Measurements from ENCODE around the gene SLC19A1.

SLC19A1 gene

GRCh38 chr21:45576838-45577737 lies 34.8 kb upstream of the SLC19A1 start:
- TF ChIP-seq CTCF (IDR thresholded peaks at IDR 0.05; ENCODE audit: low read depth, low read length), result no peak
- no peak for DNase-seq (ENCODE audit: low read depth in 2 of 2)
- no peak overlapping the region for H3K4me3 ChIP-seq (replicated peaks in 1 of 2; ENCODE audit: low read depth in 2 of 2, low read length in 2 of 2)

- no peak overlapping the region for H3K4me3 ChIP-seq (replicated peaks in 1 of 2; ENCODE audit: low read depth in 2 of 2, low read length in 2 of 2)
- TF ChIP-seq CTCF (IDR thresholded peaks at IDR 0.05; ENCODE audit: low read depth, low read length), result no peak
- no peak for DNase-seq (ENCODE audit: low read depth in 2 of 2)
These were observed 34.0 kb upstream of the SLC19A1 start for GRCh38 chr21:45575993-45576837.

- DNase-seq (ENCODE audit: low read depth in 2 of 2), result no peak
- no peak overlapping the region for H3K4me3 ChIP-seq (replicated peaks in 1 of 2; ENCODE audit: low read depth in 2 of 2, low read length in 2 of 2)
- no peak for TF ChIP-seq CTCF (IDR thresholded peaks at IDR 0.05; ENCODE audit: low read depth, low read length)
These were observed 33.2 kb upstream of the SLC19A1 start for GRCh38 chr21:45575304-45575992.

GRCh38 chr21:45574691-45575090 lies 32.5 kb upstream of the SLC19A1 start:
- no peak for DNase-seq (ENCODE audit: low read depth in 2 of 2)
- H3K4me3 ChIP-seq (replicated peaks in 1 of 2; ENCODE audit: low read depth in 2 of 2, low read length in 2 of 2), result no peak overlapping the region
- no peak for TF ChIP-seq CTCF (IDR thresholded peaks at IDR 0.05; ENCODE audit: low read depth, low read length)

GRCh38 chr21:45574081-45574501 lies 31.9 kb upstream of the SLC19A1 start:
- no peak for TF ChIP-seq CTCF (IDR thresholded peaks at IDR 0.05; ENCODE audit: low read depth, low read length)
- DNase-seq (ENCODE audit: low read depth in 2 of 2), result no peak
- H3K4me3 ChIP-seq (replicated peaks in 1 of 2; ENCODE audit: low read depth in 2 of 2, low read length in 2 of 2), result no peak overlapping the region

- no peak for DNase-seq (ENCODE audit: low read depth in 2 of 2)
These were observed 31.3 kb upstream of the SLC19A1 start for GRCh38 chr21:45573452-45574035.

More at GRCh38 chr21:45573452-45574035, 31.3 kb upstream of the SLC19A1 start:
- H3K4me3 ChIP-seq (replicated peaks in 1 of 2; ENCODE audit: low read depth in 2 of 2, low read length in 2 of 2), result no peak overlapping the region
- no peak for TF ChIP-seq CTCF (IDR thresholded peaks at IDR 0.05; ENCODE audit: low read depth, low read length)
